GM21717 (cell line): ENCODE measurements around the gene ZNF385B.

ENCODE experiments used
- ATAC-seq: cut with Tn5 transposase; IDR thresholded peaks from one replicate; pipeline ENCODE4 v1.9.1; 2021; ENCODE audit warnings: mild to moderate bottlenecking, moderate library complexity; ENCODE audit not compliant: unreplicated experiment

ZNF385B gene

DNA sequence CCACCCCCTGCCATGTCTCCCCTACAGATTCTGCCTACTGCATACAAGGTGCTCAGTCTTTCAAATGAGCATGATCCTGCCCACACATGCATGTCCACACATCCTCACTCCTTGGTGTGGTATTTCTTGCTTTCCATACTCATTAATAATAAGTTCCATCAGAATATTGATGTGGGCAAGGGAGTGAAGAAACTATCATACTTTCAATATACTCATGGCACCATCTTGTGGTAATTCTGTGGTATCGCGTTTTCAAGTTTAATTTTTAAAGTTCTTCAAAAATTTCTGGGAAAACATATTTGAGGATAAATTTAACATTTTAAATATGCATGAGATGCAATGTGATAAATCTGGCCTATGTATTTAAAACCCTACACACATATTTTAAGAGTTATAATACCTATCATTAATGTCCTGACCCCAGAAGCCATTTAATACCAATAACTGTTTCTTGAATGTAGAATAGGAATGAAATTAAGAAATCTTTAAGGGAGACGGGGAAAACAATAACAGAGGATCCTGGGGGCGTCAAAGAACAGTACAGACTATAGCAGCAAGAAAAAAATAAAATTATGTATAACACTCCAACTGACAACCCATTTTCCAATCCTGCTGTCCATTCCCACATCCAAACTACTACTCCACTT, 110.1 kb downstream of the ZNF385B start:
- ATAC-seq, result no peak

GRCh38 chr2:179749210-179749609, 112.2 kb downstream of the ZNF385B start:
- no peak for ATAC-seq

GRCh38 chr2:179746981-179747380, 114.4 kb downstream of the ZNF385B start:
- no peak for ATAC-seq

- no peak for ATAC-seq
Observed at GRCh38 chr2:179745635-179746256, 115.7 kb downstream of the ZNF385B start.

GRCh38 chr2:179744401-179744800, 117.0 kb downstream of the ZNF385B start:
- ATAC-seq, result no peak

GRCh38 chr2:179741317-179741716, 120.1 kb downstream of the ZNF385B start:
- ATAC-seq, result no peak

GRCh38 chr2:179729966-179730365, 131.4 kb downstream of the ZNF385B start:
- ATAC-seq, result no peak

DNA sequence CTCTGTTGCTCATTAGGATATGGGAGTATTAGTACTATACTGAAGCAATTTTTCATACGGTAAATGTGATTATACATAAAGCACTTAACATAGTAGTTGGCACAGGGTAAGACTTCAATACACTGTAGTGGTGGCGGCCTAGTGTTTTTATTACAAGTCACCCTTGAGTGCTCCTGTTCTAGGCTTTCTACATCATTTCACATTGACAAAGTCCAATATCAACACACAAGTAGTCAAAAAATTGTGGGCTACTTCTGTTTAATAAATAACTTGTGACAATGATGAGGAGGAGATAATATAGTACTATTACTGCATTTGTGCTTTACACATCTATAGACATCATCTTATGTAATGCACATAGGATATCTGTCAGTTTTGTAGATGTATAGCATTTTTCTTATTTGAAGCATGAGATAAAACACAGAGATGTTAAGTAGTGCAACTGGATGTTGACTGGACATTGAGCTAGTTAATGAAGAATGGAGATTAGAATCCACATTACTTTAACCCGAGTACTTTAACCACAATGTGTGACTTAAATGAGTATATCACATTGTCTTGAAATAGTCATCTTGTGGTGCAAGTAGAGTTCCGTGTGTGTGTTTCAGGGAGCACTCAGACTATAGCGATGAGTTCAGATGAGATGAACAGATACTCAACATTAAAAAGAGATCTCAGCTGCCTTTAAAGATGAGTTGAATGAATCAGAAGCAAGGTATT, 134.8 kb downstream of the ZNF385B start:
- ATAC-seq, result no peak

GRCh38 chr2:179724403-179724802, 137.0 kb downstream of the ZNF385B start:
- no peak for ATAC-seq

- no peak for ATAC-seq
Observed at GRCh38 chr2:179720173-179720772, 141.1 kb downstream of the ZNF385B start.

DNA sequence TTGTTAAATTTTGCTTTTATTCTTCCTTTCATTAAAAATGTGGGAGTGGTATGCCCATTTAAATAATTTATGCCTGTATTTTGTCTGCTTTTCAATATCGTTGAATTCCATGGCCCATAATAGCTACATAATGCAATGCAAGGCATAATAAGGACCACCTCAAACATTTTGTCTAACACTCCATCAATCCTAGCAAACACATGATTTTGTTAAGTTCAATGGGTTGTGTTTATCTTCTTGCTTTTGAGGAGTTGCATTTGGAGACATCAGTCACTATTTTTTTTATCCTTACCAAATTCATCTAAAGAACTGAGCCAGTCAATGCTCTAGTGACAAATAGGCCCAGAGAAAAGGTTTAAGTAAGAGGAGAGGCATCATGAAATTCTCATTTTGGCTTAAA, 145.5 kb downstream of the ZNF385B start:
- ATAC-seq, result no peak

DNA sequence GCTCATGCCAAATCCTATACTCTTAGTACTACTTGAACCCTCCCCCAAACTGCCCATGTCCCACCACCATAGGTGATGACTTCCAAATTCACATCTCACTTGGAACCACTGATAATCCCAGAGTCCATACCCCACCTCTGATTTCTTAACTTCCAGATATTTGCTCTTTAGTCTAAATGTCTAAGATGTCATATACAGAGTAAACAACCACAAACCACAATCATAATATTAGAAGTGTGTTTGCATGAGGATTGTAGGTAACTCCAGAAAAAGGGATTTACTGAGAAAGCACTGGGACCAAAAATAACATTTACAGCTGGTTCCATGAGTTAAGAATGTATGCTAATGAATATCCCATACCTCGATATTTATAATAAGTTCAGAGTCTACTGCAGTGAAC, 146.2 kb downstream of the ZNF385B start:
- no peak for ATAC-seq

GRCh38 chr2:179712825-179713224, 148.6 kb downstream of the ZNF385B start:
- no peak for ATAC-seq

GRCh38 chr2:179711375-179711774, 150.0 kb downstream of the ZNF385B start:
- no peak for ATAC-seq

GRCh38 chr2:179703702-179704101, 157.7 kb downstream of the ZNF385B start:
- no peak for ATAC-seq

DNA sequence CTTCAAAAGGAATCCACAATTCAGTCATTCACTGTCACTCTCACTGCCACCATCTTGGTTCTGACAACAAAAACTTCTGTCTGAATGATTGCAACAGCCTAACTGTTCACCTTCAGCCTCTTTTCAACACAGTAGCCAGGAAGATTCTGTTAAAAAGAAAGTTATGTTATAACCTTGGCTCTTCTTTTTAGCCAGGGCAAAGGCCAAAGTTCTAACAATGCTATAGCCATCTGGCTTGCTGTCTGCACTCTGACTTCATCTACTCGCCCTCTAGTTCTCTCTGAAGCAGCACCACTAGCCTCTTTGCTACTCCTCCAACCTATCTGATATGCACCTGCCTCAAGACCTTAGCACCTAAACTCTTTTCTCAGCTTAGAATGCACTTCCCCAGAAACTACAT, 158.5 kb downstream of the ZNF385B start:
- no peak for ATAC-seq

- ATAC-seq, result no peak
Observed at GRCh38 chr2:179701524-179702110, 159.8 kb downstream of the ZNF385B start.

GRCh38 chr2:179695486-179695885, 165.9 kb downstream of the ZNF385B start:
- no peak for ATAC-seq

GRCh38 chr2:179694963-179695362, 166.4 kb downstream of the ZNF385B start:
- ATAC-seq, result no peak

DNA sequence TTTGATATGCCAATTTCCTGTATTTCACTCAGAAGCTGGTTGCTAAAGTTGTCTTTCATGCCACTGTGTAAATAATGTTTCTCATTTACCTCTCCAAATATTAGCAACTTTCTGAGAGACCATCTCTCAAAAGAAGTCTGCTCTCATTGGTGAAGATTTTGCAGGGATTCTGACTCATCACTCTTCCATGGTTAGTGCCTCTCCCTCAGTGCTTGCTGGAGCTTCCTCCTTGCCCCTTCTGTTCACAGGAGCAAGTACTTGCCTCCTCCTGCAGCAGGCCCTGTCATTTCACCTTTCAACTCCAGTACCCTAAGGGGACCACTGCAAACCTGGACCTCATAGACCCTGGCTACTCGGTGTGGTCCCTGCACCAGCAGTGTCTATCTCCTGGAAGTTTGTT, 168.8 kb downstream of the ZNF385B start:
- no peak for ATAC-seq

DNA sequence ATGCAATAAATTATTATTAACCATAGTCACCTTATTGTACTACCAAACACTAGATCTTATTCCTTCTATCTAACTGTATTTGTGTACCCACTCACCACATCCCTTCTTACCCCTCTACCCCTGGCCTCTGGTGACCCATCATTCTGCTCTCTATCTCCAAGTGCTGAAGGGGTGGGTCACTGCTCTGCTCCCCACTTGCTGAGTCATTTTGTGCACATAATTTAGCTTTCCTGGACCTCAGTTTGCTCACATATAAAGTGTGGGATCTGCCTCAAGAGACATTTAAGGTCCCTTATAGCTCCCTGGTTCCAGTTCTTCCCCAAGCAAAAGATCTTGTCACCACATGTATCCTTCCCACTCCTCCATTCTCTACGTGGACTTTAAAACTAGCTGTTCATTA, 169.4 kb downstream of the ZNF385B start:
- ATAC-seq, result no peak
